Calu3 (cell line): Measurements from ENCODE around the gene ENTPD5. TPM values are rescaled to one million over a fixed set of nuclear protein-coding genes. Genes with fewer than 3 reads are reported as not detected.

Source experiments
- BruUV-seq: library from RNA; stranded (reverse); fragments of 400-500 nt; replicated peaks from 2 replicates; lab custom pipeline; 2021; lab: Mats Ljungman, UMichigan
- CTCF ChIA-PET: fragments of 300-600 bp; sonication (Branson Sonifier 250); formaldehyde crosslinking; loops from one replicate; lab custom pipeline; 2022; ENCODE audit warnings: antibody characterized with exemption; lab: Charles Lee
- DNase-seq: peaks from one replicate; pipeline ENCODE4 v3.0.0; 2022
- H3K27ac Mint-ChIP-seq: one replicate; pipeline ENCODE4 v1.8.0; 2022; ENCODE audit warnings: mixed read lengths; ENCODE audit not compliant: unreplicated experiment
- H3K27me3 Mint-ChIP-seq: one replicate; pipeline ENCODE4 v1.8.0; 2022; ENCODE audit warnings: mixed read lengths; ENCODE audit not compliant: unreplicated experiment
- H3K36me3 Mint-ChIP-seq: one replicate; pipeline ENCODE4 v1.8.0; 2022; ENCODE audit warnings: mild to moderate bottlenecking, moderate library complexity, mixed read lengths; ENCODE audit not compliant: insufficient read depth, unreplicated experiment
- H3K4me1 Mint-ChIP-seq: one replicate; pipeline ENCODE4 v1.8.0; 2022; ENCODE audit warnings: mild to moderate bottlenecking, low read depth, mixed read lengths; ENCODE audit not compliant: unreplicated experiment
- H3K4me3 Mint-ChIP-seq: one replicate; pipeline ENCODE4 v1.8.0; 2022; ENCODE audit warnings: mild to moderate bottlenecking, low read depth, moderate library complexity, mixed read lengths; ENCODE audit not compliant: unreplicated experiment
- H3K9me3 Mint-ChIP-seq: one replicate; pipeline ENCODE4 v1.8.0; 2022; ENCODE audit warnings: low read depth, mixed read lengths; ENCODE audit not compliant: unreplicated experiment
- intact Hi-C: fragments of 100-400 bp; cut with micrococcal nuclease; formaldehyde crosslinking; loops from one replicate; pipeline ENCODE4 v1.10.0; 2022; ENCODE audit not compliant: unreplicated experiment
- total RNA-seq: library from RNA; stranded (reverse); gene quantifications from 2 replicates; pipeline ENCODE4 v1.2.3, GENCODE V29; 2022
- TF ChIP-seq, protein P1 (sequence below): fragments of 200-600 bp; IDR thresholded peaks from one replicate; pipeline ENCODE4 v1.8.0; 2022; ENCODE audit warnings: antibody characterized with exemption; ENCODE audit not compliant: unreplicated experiment

The ENTPD5 gene
- total RNA-seq, 1 experiment from 2014 or later: 10.0 TPM

DNA sequence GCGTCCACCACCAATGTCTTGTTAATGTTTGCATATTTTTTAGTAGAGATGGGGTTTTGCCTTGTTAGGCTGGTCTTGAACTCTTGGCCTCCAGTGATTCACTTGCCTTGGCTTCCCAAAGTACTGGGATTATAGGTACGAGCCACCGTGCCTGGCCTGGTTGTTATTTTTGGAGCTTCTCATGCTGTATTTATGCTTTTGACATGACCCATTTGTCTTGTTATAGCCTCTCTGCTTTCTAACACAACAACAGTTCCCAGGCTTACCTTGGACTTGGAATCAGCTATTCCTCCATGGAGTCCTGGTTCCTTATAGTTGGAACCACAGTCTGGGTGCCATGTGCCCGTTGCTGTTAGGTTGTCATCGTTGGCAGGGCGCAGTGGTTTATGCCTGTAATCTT, 102.8 kb downstream of the ENTPD5 start:
- Mint-ChIP-seq H3K36me3 (peaks cover 15% of the 10 kb centered on the region), H3K4me1 (no peaks in the 10 kb centered on the region), H3K4me3 (no peak overlapping the region), H3K27me3 (no peaks in the 10 kb centered on the region), H3K9me3 (no peaks in the 10 kb centered on the region), H3K27ac (no peak overlapping the region)
- TF ChIP-seq, protein P1, sequence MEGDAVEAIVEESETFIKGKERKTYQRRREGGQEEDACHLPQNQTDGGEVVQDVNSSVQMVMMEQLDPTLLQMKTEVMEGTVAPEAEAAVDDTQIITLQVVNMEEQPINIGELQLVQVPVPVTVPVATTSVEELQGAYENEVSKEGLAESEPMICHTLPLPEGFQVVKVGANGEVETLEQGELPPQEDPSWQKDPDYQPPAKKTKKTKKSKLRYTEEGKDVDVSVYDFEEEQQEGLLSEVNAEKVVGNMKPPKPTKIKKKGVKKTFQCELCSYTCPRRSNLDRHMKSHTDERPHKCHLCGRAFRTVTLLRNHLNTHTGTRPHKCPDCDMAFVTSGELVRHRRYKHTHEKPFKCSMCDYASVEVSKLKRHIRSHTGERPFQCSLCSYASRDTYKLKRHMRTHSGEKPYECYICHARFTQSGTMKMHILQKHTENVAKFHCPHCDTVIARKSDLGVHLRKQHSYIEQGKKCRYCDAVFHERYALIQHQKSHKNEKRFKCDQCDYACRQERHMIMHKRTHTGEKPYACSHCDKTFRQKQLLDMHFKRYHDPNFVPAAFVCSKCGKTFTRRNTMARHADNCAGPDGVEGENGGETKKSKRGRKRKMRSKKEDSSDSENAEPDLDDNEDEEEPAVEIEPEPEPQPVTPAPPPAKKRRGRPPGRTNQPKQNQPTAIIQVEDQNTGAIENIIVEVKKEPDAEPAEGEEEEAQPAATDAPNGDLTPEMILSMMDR: no peak
- intact Hi-C loops: no loop called here
- no TSS peak for BruUV-seq
- CTCF ChIA-PET: interaction anchor here (0.6 to 0.9 kb wide), 2 partner anchors 64 to 341 kb away, joined by 3 to 6 read pairs; no protein-coding TSS in a partner anchor
- DNase-seq: no peak

DNA sequence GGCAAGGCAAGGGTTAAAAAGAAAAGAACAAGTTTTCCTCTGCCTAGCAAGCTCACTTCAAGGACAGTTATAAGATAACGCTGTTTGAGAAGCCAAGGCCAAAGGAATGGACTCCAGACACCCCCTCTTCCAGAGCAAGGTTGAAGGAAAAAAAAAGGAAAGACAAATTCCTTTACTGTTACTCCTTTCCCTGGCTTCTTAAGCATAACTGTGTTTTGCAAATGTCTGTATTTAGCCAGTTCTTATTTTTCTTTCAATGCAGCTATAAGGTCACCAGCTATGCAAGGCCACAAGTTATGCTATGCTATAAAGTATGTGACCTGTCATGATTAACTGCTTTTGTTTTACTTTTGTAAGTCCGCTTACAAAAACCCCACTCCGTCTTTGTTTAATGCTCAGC, 105.8 kb downstream of the ENTPD5 start:
- TF ChIP-seq, protein P1: no peak
- H3K36me3 Mint-ChIP-seq: peaks cover 24% of the 10 kb centered on the region
- CTCF ChIA-PET: no interaction called here
- H3K4me1 Mint-ChIP-seq: no peaks in the 10 kb centered on the region
- intact Hi-C loops: no loop called here
- no TSS peak for BruUV-seq
- H3K27me3 Mint-ChIP-seq: no peaks in the 10 kb centered on the region
- H3K4me3 Mint-ChIP-seq: no peak overlapping the region
- no peak for DNase-seq
- H3K27ac Mint-ChIP-seq: no peak overlapping the region
- H3K9me3 Mint-ChIP-seq: no peaks in the 10 kb centered on the region

DNA sequence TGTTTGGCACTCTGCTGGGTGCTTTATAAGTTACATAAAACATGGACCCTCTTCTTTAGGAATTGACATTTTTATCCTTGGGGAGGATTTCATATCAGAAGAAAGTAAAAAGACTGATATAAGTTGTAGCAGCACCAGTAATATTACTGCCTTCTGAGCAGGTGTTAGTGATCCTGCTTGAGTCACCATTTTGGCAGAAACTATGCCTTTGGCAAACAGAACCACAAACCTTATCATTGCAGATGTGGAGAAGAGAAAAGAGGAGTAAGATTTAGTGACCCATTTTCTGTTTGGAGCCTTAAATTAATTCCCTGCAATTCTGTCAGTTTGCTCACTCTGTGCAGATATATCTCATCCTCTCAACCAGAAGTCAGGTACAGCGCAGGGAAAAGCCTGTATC, 109.4 kb downstream of the ENTPD5 start:
- CTCF ChIA-PET: no interaction called here
- Mint-ChIP-seq H3K4me3 (no peak overlapping the region), H3K36me3 (peaks cover 40% of the 10 kb centered on the region), H3K4me1 (no peaks in the 10 kb centered on the region), H3K9me3 (no peaks in the 10 kb centered on the region), H3K27ac (no peak overlapping the region), H3K27me3 (no peaks in the 10 kb centered on the region)
- DNase-seq: no peak
- intact Hi-C loops: no loop called here
- TF ChIP-seq, protein P1: no peak
- BruUV-seq: no TSS peak

Other genes with a start within 250 kb of the ENTPD5 start
- gene PTGR2, start 167.5 kb downstream of the ENTPD5 start, total RNA-seq: 9.4 and 12.0 TPM in 2 replicates
- 37.6 and 39.7 TPM in 2 replicates for gene ZNF410, start 132.4 kb downstream of the ENTPD5 start, total RNA-seq
- 1.6 and 1.7 TPM in 2 replicates for gene FAM161B, start 69.2 kb downstream of the ENTPD5 start, total RNA-seq
- gene COQ6, start 69.0 kb downstream of the ENTPD5 start, total RNA-seq: 21.9 and 24.5 TPM in 2 replicates
- 1.3 and 1.8 TPM in 2 replicates for gene BBOF1, start 61 bp upstream of the ENTPD5 start, total RNA-seq
- gene ALDH6A1, start 65.2 kb upstream of the ENTPD5 start, total RNA-seq: 17.2 and 19.6 TPM in 2 replicates
- 9.1 and 11.2 TPM in 2 replicates for gene LIN52, start 65.7 kb upstream of the ENTPD5 start, total RNA-seq
- not detected in 2 replicates for gene VSX2, start 220.2 kb upstream of the ENTPD5 start, total RNA-seq